Occipital lobe (tissue), 2 donors: ENCODE results near the gene STRA6. TPM values are rescaled to one million over a fixed set of nuclear protein-coding genes. Genes with fewer than 3 reads are reported as not detected.

ENCODE experiments used
- DNase-seq: peaks from one replicate; lab custom pipeline; 2025; lab: John Stamatoyannopoulos, UW
- total RNA-seq: library from RNA; depleted of rRNA; stranded (reverse); fragments of >200 nt; gene quantifications from one replicate; pipeline ENCODE4 v1.2.3, GENCODE V29; 2014

STRA6 gene
- total RNA-seq, 1 donor from 2014 or later, result 2.3 TPM

GRCh38 chr15:74227968-74228722, 25.6 kb upstream of the STRA6 start:
- no peak for DNase-seq

- DNase-seq, result peak; percentile 69
These were observed 24.4 kb upstream of the STRA6 start for GRCh38 chr15:74226761-74227540.

- no peak for DNase-seq
These were observed 23.3 kb upstream of the STRA6 start for GRCh38 chr15:74225928-74226327.

GRCh38 chr15:74222240-74223119, 19.9 kb upstream of the STRA6 start:
- no peak for DNase-seq

- DNase-seq, result no peak
These were observed 19.0 kb upstream of the STRA6 start for GRCh38 chr15:74221399-74222239.

GRCh38 chr15:74220475-74221248, 18.1 kb upstream of the STRA6 start:
- no peak for DNase-seq

GRCh38 chr15:74217907-74218885, 15.6 kb upstream of the STRA6 start:
- no peak for DNase-seq

- DNase-seq, result no peak
These were observed 14.4 kb upstream of the STRA6 start for GRCh38 chr15:74216949-74217348.

GRCh38 chr15:74215958-74216357, 13.4 kb upstream of the STRA6 start:
- DNase-seq, result no peak

- no peak for DNase-seq
These were observed 11.9 kb upstream of the STRA6 start for GRCh38 chr15:74214324-74215021.

GRCh38 chr15:74213858-74214284, 11.3 kb upstream of the STRA6 start:
- no peak for DNase-seq

GRCh38 chr15:74212494-74212893, 9.9 kb upstream of the STRA6 start:
- DNase-seq, result no peak

GRCh38 chr15:74211656-74212055, 9.1 kb upstream of the STRA6 start:
- no peak for DNase-seq

GRCh38 chr15:74210729-74211128, 8.1 kb upstream of the STRA6 start:
- DNase-seq, result no peak

GRCh38 chr15:74209997-74210671, 7.5 kb upstream of the STRA6 start:
- DNase-seq, result no peak

- DNase-seq, result no peak
These were observed 7.0 kb upstream of the STRA6 start for GRCh38 chr15:74209560-74209958.

- DNase-seq, result no peak
These were observed 6.4 kb upstream of the STRA6 start for GRCh38 chr15:74208901-74209559.
